Endothelial cell of umbilical vein (primary cell): ENCODE data around the gene PERCC1. TPM values are rescaled to one million over a fixed set of nuclear protein-coding genes. Genes with fewer than 3 reads are reported as not detected.

Experiments used
- BruUV-seq: library from RNA; stranded (reverse); fragments of 400-500 nt; replicated peaks from 2 replicates; lab custom pipeline; 2021; lab: Mats Ljungman, UMichigan
- CTCF ChIA-PET: fragments of 300-600, 350-600 bp; sonication (Branson Sonifier 250); formaldehyde crosslinking; loops from one replicate; lab custom pipeline; 2021; ENCODE audit warnings: antibody characterized with exemption, inconsistent platforms; lab: Charles Lee
- POLR2A ChIA-PET: fragments of 300-600, 350-600 bp; sonication (Branson Sonifier 250); formaldehyde crosslinking; loops from one replicate; lab custom pipeline; 2021; ENCODE audit warnings: antibody characterized with exemption, inconsistent platforms; lab: Charles Lee
- DNase-seq: peaks from one replicate; pipeline ENCODE4 v3.0.0-alpha.2; 2011; ENCODE audit warnings: low read depth, low spot score
- FAIRE-seq: peaks from 2 replicates; lab custom pipeline; 2011; peaks lifted over from hg19 to GRCh38; lab: Jason Lieb, UNC
- H2AFZ ChIP-seq: 2 replicates; pipeline ENCODE4 v1.6.0; 2012; ENCODE audit warnings: low read depth, low read length, control low read depth, inconsistent platforms
- H3K27ac ChIP-seq: 2 replicates; pipeline ENCODE4 v1.5.1; 2011; ENCODE audit warnings: low read depth, mild to moderate bottlenecking, control low read depth, low read length, moderate library complexity; ENCODE audit not compliant: insufficient read depth
- H3K27me3 ChIP-seq, 2 experiments: 2 replicates each; pipeline versions ENCODE4 v1.6.0 to v1.6.1; 2011; ENCODE audit warnings: low read length in 2 of 2, mixed read lengths in 1 of 2; ENCODE audit not compliant: control insufficient read depth in 2 of 2, insufficient read depth in 2 of 2
- H3K36me3 ChIP-seq, 2 experiments: 2 replicates in 1 of 2; 3 replicates in 1 of 2; pipeline ENCODE4 v1.5.1; 2011; ENCODE audit warnings: low read length in 2 of 2, mild to moderate bottlenecking in 1 of 2, moderate library complexity in 1 of 2; ENCODE audit not compliant: control insufficient read depth in 2 of 2, insufficient read depth in 2 of 2; ENCODE audit errors: extremely low read depth in 1 of 2
- H3K4me1 ChIP-seq: 3 replicates; pipeline ENCODE4 v1.5.1; 2011; ENCODE audit warnings: mild to moderate bottlenecking, low read length; ENCODE audit not compliant: control insufficient read depth, insufficient read depth; ENCODE audit errors: extremely low read depth
- H3K4me2 ChIP-seq: 2 replicates; pipeline ENCODE4 v1.6.1; 2011; ENCODE audit warnings: low read length, control low read depth, mixed read lengths; ENCODE audit not compliant: insufficient read depth
- H3K4me3 ChIP-seq, 3 experiments: fragments of 200-600 bp in 1 of 3; sonication (generic), shearing (Covaris generic) in 1 of 3; replicated peaks in 1 of 3; 2 replicates each; pipeline ENCODE4 v1.5.1; 2011 to 2016; ENCODE audit warnings: control low read depth in 3 of 3, low read length in 3 of 3, mild to moderate bottlenecking in 2 of 3, inconsistent platforms in 1 of 3, low read depth in 1 of 3, moderate library complexity in 1 of 3; ENCODE audit not compliant: insufficient read depth in 1 of 3
- H3K79me2 ChIP-seq: 2 replicates; pipeline ENCODE4 v1.6.0; 2012; ENCODE audit warnings: low read length, inconsistent platforms; ENCODE audit not compliant: control insufficient read depth, insufficient read depth
- H3K9ac ChIP-seq: replicated peaks from 2 replicates; pipeline ENCODE3; 2011; ENCODE audit warnings: low read length, control low read depth; ENCODE audit not compliant: insufficient read depth; ENCODE audit errors: extremely low read depth
- H3K9me1 ChIP-seq: replicated peaks from 3 replicates; pipeline ENCODE4 v1.6.0; 2011; ENCODE audit warnings: mild to moderate bottlenecking, low read length; ENCODE audit not compliant: control insufficient read depth, insufficient read depth; ENCODE audit errors: extremely low read depth
- H3K9me3 ChIP-seq: replicated peaks from 2 replicates; pipeline ENCODE4 v1.5.1; 2012; ENCODE audit warnings: low read length, inconsistent platforms; ENCODE audit not compliant: control insufficient read depth, insufficient read depth
- H4K20me1 ChIP-seq: replicated peaks from 2 replicates; pipeline ENCODE3; 2011; ENCODE audit warnings: mild to moderate bottlenecking, low read length; ENCODE audit not compliant: control insufficient read depth, insufficient read depth; ENCODE audit errors: extremely low read depth
- EZH2 ChIP-seq: IDR thresholded peaks from 2 replicates; pipeline ENCODE4 v1.6.1; 2012; ENCODE audit warnings: borderline replicate concordance, low read depth, mild to moderate bottlenecking, moderate library complexity, low read length, inconsistent platforms; ENCODE audit not compliant: severe bottlenecking
- FOS ChIP-seq: IDR thresholded peaks from 2 replicates; pipeline ENCODE4 v1.6.1; 2011; ENCODE audit warnings: mild to moderate bottlenecking, low read length, moderate library complexity, borderline replicate concordance; ENCODE audit not compliant: insufficient read depth
- GATA2 ChIP-seq: IDR thresholded peaks from 2 replicates; pipeline ENCODE4 v1.7.0; 2011; ENCODE audit warnings: low read depth, mild to moderate bottlenecking, moderate library complexity, mixed read lengths, low read length; ENCODE audit not compliant: insufficient read length, insufficient read depth
- JUN ChIP-seq: IDR thresholded peaks from 2 replicates; pipeline ENCODE4 v1.6.1; 2011; ENCODE audit warnings: borderline replicate concordance, low read depth; ENCODE audit not compliant: insufficient read length, insufficient read depth
- MYC ChIP-seq: IDR thresholded peaks from one replicate; pipeline ENCODE4 v1.6.1; 2011; ENCODE audit warnings: mild to moderate bottlenecking, low read depth, low read length
- POLR2A ChIP-seq: IDR thresholded peaks from 2 replicates; pipeline ENCODE4 v1.6.1; 2012; ENCODE audit warnings: low read depth, mild to moderate bottlenecking, control low read depth, low read length
- POLR2AphosphoS5 ChIP-seq: IDR thresholded peaks from 2 replicates; pipeline ENCODE4 v1.6.1; 2012; ENCODE audit warnings: low read depth, mild to moderate bottlenecking, control low read depth, low read length, moderate library complexity; ENCODE audit not compliant: insufficient read depth
- dilution Hi-C: fragments of 300-500 bp; cut with MboI; formaldehyde crosslinking; loops from one replicate; pipeline ENCODE4 v1.15.0; 2019; ENCODE audit warnings: low sequenced_read_pairs; ENCODE audit not compliant: extremely low pct_ligation_motif_present
- intact Hi-C: fragments of 100-400 bp; cut with micrococcal nuclease; formaldehyde crosslinking; loops from one replicate; pipeline ENCODE4 v1.10.0; 2022
- polyA plus RNA-seq, 4 experiments: library from polyadenylated mRNA; depleted of rRNA in 3 of 4; stranded (reverse) in 3 of 4; unstranded in 1 of 4; fragments of >200 nt; gene quantifications; 2 replicates each; pipeline versions ENCODE4 v1.2.1 to v1.2.3, GENCODE V29; 2011 to 2012; ENCODE audit warnings: missing spikeins in 1 of 4
- total RNA-seq: library from RNA; stranded (reverse); gene quantifications from 2 replicates; pipeline ENCODE4 v1.2.3, GENCODE V29; 2021
- TF ChIP-seq, protein P1 (sequence below): IDR thresholded peaks from 2 replicates; pipeline ENCODE4 v1.6.1; 2011; ENCODE audit not compliant: insufficient read depth, insufficient read length
- TF ChIP-seq, protein P2 (sequence below), 2 donors: IDR thresholded peaks; 1 replicate in 1 of 2; 2 replicates in 1 of 2; pipeline ENCODE4 v1.5.1; 2011; ENCODE audit warnings: low read length in 2 of 2, mild to moderate bottlenecking in 2 of 2, moderate library complexity in 2 of 2, control low read depth in 1 of 2, inconsistent platforms in 1 of 2, low read depth in 1 of 2; ENCODE audit not compliant: insufficient read depth in 1 of 2; ENCODE audit errors: extremely low read depth in 1 of 2

Gene PERCC1
- total and polyA plus RNA-seq, 2 donors (not counting 3 experiments of a cell fraction or from before 2014, with no cell fraction given): not detected

DNA sequence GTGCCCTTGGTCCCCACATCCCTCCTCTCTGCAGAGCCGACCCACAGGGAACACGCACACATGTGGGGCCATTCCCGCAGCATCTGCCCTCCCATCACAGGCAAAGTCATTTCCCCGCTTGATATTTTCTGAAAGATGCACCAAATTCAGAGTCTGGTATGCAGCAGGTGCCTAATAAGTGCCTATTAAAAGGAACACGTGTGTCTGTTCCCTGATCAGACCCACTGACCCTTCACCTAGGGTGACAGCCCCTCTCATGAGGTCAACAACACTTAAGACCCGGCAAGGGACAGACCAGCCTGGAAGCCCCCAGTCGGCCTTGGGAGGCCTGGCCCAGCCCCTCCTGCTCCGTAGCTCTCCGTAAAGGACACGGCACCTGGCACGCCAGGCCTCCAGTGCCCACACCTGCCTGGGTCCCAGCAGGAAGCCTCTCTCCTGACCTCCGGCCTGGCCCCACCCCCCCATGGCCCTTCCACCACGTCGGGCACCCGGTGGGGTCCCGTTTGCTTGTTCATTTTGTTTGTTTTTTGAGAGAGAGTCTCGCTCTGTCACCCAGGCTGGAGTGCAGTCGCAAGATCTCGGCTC, 36.4 kb upstream of the PERCC1 start:
- Histone ChIP-seq H3K4me2 (no peak overlapping the region), H3K9me3 (no peaks in the 10 kb centered on the region), H3K9me1 (no peaks in the 10 kb centered on the region), H2AFZ (no peak overlapping the region), H3K27ac (no peak overlapping the region), H3K36me3 (peaks cover 0 to 30% of the 10 kb centered on the region in 2 experiments), H3K4me1 (no peaks in the 10 kb centered on the region), H4K20me1 (no peaks in the 10 kb centered on the region), H3K4me3 (no peak overlapping the region), H3K9ac (no peak overlapping the region), H3K79me2 (no peaks in the 10 kb centered on the region), H3K27me3 (no peaks in the 10 kb centered on the region)
- ChIA-PET CTCF (no interaction called here), POLR2A (no interaction called here)
- no peak for TF ChIP-seq JUN
- TF ChIP-seq, protein P1, sequence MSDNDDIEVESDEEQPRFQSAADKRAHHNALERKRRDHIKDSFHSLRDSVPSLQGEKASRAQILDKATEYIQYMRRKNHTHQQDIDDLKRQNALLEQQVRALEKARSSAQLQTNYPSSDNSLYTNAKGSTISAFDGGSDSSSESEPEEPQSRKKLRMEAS: no peak
- no peak for TF ChIP-seq POLR2A
- TF ChIP-seq MYC: no peak
- TF ChIP-seq, protein P2, sequence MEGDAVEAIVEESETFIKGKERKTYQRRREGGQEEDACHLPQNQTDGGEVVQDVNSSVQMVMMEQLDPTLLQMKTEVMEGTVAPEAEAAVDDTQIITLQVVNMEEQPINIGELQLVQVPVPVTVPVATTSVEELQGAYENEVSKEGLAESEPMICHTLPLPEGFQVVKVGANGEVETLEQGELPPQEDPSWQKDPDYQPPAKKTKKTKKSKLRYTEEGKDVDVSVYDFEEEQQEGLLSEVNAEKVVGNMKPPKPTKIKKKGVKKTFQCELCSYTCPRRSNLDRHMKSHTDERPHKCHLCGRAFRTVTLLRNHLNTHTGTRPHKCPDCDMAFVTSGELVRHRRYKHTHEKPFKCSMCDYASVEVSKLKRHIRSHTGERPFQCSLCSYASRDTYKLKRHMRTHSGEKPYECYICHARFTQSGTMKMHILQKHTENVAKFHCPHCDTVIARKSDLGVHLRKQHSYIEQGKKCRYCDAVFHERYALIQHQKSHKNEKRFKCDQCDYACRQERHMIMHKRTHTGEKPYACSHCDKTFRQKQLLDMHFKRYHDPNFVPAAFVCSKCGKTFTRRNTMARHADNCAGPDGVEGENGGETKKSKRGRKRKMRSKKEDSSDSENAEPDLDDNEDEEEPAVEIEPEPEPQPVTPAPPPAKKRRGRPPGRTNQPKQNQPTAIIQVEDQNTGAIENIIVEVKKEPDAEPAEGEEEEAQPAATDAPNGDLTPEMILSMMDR (IDR thresholded peaks at IDR 0.05; ENCODE audit: extremely low read depth in 1 of 2, insufficient read depth in 1 of 2, low read depth in 1 of 2, low read length in 2 of 2): no peak
- TF ChIP-seq EZH2: no peak
- TF ChIP-seq POLR2AphosphoS5: no peak
- no peak for TF ChIP-seq FOS
- no peak for TF ChIP-seq GATA2
- intact Hi-C loops (no loop called here), dilution Hi-C loops (no loop called here)
- FAIRE-seq: no peak
- BruUV-seq: no TSS peak
- DNase-seq: no peak
